Cardiac septum (tissue), 1 donor: ENCODE results near the gene SH3GL3. TPM values are rescaled to one million over a fixed set of nuclear protein-coding genes. Genes with fewer than 3 reads are reported as not detected.

ENCODE experiments used
- DNase-seq: peaks from one replicate; pipeline ENCODE4 v3.0.0-alpha.2; 2020; ENCODE audit warnings: low spot score
- intact Hi-C: fragments of 100-400 bp; cut with DNase I; formaldehyde crosslinking; loops from one replicate; pipeline ENCODE4 v1.14.0; 2022
- long read RNA-seq: library from polyadenylated mRNA; unstranded; transcript quantifications from one replicate; pipeline ENCODE4 v2.0.0, GENCODE V29; 2021
- total RNA-seq: library from RNA; stranded (reverse); fragmentation: NEBNext Ultra II Directional; extraction: Animal tissue kit (Norgen Biotek cat#: 25700); gene quantifications from one replicate; pipeline ENCODE4 v1.2.1, GENCODE V29; 2021
- donor health status: DM: no; HTN: no; CAD: no.

Gene SH3GL3, protein sequence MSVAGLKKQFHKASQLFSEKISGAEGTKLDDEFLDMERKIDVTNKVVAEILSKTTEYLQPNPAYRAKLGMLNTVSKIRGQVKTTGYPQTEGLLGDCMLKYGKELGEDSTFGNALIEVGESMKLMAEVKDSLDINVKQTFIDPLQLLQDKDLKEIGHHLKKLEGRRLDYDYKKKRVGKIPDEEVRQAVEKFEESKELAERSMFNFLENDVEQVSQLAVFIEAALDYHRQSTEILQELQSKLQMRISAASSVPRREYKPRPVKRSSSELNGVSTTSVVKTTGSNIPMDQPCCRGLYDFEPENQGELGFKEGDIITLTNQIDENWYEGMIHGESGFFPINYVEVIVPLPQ
- total RNA-seq = not detected
- long read RNA-seq = 0 reads

DNA sequence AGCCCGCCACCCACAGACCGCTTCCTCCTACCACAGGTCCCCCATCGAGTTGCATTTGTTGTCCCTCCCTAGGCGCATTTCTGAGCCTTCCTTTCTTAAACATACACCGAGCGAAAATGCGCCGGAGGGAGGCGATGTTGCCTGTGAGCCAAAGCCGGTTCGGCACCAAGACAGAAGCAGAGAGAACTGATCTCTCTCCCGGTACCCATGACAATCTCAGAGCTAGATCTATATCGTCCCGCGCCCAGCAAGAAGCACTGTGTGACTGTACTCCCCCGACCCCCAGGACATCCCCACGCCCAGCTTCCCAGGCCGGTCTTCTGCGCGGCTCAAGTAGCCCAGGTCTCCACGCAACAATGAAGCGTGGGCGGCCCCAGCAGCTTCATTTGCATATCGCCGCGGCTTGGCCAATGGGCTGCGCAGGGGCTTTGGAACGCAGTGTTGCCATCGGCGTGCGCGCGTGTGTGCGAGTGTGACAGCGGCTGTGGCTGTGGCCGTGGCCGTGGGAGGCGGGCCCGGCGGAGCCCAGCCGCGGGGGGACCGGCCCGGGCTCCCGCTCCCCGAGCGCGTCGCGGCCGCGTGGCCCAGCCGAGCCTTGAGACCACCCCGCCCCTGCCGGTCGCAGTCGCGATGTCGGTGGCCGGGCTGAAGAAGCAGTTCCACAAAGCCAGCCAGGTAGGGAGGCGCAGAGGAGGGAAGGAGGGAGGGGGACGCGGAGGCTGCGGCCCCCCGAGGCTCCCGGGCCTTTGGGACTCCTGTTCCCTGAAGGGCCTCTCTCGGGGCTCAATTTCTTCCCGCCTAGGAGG lies at the start of gene SH3GL3:
SH3GL3 (plus strand) TSS at position 438 of the 806 bp plus-strand sequence; CDS start at position 631, 193 bp downstream.
- intact Hi-C loops = no loop called here

DNA sequence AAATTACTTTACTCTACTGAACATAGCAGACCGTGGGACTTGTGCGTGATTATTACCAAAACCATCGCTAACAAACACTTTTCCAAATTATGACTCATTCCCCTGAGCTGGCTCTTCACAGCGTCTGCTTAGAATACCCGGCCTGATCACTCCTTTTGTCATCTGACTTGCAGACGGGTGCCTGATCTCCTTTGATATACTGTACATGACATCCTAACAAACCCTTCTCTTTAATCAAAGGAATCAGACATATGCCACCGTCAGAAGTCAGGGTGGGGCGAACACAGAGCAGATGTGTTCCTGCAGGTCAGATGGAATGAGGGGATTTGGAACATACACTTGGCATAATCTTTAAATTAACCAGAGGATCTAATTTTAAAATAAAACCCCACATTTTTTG lies 48.5 kb upstream of the SH3GL3 start:
- intact Hi-C loops = no loop called here
- no peak for DNase-seq

More for the DNA sequence above, at the start of gene SH3GL3:
- peak; percentile 80 for DNase-seq

DNA sequence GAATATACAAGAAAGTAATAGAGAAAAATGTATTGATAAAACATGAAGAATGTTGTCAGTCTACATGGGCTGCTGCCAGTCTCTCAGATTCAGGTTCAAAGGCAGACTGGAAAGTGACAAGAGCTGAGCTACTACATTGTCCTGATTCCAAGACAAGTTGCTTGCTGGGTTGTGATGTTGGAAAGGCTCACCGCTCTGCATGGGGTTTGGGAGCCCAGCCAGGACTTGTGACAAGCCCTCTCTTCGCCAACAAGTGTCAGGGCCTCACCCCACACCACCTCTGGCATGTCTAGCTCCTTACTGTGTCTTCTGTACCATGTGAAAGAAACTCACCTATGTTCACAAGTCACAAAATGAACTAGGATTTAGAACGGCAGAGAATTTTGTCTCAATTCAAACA lies 43.0 kb upstream of the SH3GL3 start:
- DNase-seq = no peak
- intact Hi-C loops = no loop called here

DNA sequence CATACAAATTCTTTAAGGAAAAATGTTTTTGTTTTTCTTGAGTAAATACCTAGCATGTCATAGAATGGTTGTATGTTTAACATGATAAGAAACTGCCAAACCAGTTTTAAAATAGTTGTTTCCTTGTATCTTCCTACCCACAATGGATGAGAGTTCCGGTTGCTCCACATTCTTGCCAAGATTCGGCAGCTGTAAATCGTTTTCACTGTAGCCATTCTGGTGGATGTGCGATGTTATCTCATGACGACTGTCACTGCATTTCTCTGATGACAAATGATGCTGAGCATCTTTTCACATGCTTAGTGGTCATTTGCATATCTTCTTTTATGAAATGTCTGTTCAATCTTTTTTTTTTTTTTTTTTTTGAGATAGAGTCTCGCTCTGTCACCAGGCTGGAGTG lies 36.6 kb upstream of the SH3GL3 start:
- DNase-seq = no peak
- intact Hi-C loops = no loop called here

DNA sequence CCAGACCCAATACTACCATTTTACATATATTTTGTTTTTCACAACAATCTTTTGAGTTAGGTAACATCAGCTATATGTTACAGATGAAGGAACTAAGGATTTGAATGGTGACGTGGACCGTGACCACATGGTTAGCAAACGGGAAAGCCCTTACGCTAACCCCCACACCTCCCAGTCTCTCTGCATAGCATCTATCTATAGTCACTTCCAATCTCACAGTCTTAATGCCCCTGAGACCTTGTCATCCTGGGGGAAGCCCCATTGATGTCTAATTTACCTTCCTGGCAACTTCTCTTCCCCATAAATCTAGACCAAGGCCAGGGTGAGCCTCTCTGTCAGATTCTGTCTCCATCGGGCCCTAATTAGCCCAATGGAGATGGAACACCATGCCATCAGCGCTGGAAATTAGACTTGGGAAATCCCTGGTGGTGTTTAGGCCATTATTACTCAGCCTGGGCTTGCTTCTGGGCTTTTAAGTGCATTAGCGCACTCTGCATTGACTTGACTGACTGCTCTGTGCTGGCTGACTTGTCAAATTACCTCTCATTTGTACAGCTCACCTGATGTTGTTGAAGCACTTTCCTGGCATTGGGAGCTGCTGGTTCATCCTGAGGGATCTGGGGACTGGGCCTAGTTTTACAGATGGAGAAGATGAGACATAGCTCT lies 34.0 kb upstream of the SH3GL3 start:
- intact Hi-C loops = no loop called here
- DNase-seq = no peak

DNA sequence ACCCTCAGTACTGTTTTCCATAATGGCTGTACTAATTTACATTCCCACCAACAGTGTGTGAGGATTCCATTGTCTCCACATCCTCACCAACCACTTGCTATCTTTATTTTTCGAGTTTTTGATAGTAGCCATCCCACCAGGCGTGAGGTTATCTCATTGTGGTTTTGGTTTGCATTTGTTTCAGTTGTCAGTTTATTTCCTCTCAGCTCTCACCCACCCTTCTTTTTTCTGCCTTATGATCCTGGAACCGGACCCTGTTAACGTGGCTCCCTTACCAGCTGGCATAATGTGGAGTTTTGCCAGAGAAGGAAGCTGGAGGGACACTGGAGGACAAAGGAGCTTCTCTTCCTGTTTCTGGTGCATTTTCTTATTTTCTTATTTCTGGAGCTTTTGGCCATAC lies 25.1 kb upstream of the SH3GL3 start:
- intact Hi-C loops = no loop called here
- no peak for DNase-seq

DNA sequence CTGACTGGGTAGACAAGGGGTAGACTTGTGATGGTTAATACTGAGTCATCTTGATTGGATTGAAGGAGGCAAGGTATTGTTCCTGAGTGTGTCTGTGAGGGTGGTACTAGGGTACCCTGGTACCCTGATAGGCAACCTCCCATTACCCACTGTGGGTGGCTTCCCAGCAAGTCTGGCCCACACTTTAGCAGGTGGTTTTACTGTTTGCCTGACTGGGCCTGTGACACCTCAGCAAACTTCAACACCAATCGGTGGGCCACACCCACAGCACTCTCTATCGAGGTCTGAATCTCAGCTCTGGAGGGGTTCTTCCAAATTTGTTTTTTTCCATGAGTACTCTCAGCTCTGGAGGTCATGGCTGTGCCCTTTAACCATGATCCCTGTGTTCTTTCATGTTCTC lies 24.6 kb upstream of the SH3GL3 start:
- no peak for DNase-seq
- intact Hi-C loops = no loop called here

DNA sequence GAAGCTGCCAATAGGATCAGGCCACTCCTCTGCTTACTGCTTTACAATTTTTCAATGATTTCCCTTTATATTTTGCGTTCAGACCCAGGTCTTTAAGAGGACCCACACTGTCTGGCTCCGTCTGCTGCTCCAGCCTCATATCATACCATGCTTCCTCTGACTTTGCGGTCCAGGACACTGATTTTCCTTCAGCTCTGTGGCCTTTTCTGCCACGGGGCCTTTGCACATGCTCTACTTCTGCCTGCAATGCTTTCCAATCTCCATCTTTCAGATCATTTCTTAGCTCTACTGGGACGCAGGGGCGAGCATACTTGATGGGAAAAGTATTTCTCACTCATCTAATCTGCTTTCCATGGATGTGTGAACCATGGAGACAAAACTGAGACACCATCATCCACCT lies 23.0 kb upstream of the SH3GL3 start:
- intact Hi-C loops = no loop called here
- no peak for DNase-seq

DNA sequence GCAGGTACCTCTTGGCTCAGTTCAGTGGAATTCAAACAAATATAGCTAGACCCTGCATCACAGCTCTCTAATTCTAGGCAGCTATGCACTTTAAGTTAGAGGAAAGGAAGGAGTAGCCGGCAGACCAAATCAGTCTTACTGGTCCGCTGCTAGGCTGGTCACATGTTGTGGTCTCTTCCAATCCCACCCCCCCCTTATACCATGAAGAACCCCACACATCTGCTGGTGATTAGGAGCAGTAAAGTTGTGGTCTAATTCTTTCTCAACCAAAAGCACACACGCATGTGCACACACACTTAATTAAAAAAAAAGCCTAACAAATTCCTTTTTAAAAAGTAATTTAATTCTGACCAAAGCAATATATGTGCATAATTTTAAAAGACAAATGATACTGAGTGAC lies 16.7 kb upstream of the SH3GL3 start:
- DNase-seq = no peak
- intact Hi-C loops = no loop called here

DNA sequence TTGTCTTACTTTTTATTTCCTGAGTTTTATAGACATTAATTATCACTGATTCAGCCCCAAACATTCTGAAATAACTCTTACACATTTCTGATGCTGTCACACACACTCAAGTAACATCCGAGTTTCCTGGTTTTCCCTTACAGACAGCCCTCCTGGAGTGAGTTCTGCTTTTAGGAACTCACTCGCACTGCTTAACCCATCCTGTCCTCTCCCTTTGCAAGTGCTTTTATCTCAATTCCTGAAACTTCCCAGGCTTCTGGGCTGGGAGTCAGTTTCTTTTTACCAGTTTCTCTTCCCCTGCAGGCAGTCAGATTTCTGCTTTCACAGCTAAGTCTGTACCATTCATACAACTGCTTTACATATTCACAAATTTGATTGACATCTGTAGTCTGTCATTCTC lies 15.6 kb upstream of the SH3GL3 start:
- DNase-seq = no peak
- intact Hi-C loops = no loop called here

DNA sequence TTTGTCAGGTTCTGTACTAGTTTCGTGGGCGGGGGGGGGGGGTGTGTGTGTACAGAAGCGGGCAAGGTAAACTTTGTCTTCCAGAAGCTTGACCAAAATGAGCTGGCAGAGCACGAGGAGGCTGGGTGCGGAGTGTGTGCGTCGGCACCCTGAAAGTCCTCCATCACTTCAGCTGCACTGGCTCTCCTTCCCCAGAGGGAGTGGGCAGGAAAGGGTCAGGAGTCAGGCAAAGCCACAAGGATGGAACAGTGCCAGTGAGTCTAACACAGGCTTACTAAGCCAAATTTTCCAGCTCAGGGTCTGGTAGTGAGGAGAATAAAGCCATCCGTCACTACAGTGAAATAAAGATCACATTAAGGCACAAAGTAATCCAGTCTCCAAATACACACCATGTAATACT lies 11.9 kb upstream of the SH3GL3 start:
- DNase-seq = no peak
- intact Hi-C loops = loop anchor here (5.0 kb wide), 2 partner anchors 122 to 188 kb away; no protein-coding TSS in a partner anchor

DNA sequence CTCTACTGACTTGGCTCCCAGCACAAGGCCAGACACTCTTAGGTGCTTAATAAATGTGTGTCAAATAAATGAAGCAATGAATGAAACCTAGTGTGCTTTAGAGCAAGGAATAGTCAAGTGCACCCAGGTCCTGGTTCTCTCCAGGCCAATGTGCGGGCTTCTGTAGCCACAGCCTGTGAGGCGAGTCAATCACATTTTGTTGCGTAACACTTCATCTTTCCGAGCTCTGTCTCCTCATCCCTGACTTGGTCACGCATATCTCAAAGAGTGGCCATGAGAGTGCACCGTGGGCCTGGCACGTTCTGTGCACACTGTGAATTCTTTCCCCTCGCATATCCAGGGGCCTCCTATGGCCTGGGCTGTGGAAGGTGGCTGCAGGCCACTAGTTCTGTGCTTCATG lies 11.4 kb upstream of the SH3GL3 start:
- intact Hi-C loops = loop anchor here (5.0 kb wide), 2 partner anchors 122 to 188 kb away; no protein-coding TSS in a partner anchor
- no peak for DNase-seq

DNA sequence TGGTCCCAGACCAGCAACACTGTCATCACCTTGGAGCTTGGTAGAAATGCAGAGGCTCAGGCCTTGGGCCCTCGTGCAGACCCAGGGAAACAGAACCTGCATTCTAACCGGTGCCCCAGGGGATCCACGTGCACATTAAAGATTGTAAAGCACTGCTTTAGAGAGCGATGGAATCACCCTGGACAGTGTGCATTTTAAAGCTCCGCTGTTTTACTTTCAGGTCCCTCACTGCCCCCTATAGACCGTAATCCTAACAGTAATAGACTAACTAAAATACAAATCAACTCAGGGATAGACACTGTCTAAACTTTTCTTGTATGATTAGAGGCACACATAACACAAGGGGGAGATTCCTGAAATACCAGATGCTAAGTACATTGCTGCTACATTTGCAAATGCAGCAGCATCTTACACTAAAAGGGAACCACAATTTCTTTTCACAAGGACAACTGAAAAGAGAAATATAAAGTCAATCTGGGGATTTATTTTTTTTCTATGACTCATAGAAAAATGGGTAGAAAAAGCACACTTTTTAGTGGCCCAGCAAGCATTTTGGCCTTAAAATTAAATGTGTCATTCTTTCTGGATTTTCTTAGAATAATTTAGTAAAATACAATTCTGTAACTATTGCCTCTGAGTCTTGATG lies 10.5 kb upstream of the SH3GL3 start:
- intact Hi-C loops = loop anchor here (5.0 kb wide), 2 partner anchors 121 to 189 kb away; no protein-coding TSS in a partner anchor
- no peak for DNase-seq

DNA sequence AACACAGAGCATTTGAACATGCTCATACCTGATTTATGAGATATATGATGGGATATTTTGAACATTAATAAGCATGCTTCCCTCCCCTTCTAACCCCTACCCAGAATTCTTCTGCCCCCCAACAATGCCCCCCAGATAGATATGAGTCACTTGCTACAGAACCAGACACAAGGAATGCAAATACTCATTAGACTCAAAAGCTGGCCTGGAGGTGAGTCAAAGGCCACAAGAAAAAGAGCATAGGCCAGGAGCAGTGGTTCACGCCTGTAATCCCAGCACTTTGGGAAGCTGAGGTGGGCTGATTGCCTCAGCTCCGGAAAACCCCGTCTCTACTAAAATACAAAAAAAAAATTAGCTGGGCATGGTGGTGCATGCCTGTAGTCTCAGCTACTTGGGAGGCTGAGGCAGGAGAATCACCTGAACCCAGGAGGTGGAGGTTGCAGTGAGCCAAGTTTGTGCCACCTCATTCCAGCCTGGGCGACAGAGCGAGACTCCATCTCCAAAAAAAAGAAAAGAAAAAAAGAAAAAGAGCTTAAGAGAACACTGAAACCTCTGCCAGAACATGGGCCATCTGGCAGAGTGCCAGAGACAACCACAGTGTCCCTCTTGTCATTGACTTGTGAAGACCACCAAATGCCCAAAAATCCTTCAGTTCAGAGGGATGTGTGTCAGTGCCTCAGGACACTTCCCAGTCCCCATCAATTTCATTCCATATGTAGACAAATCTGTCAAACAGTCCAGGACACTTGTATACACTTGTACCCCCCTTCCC lies 3.9 kb upstream of the SH3GL3 start:
- intact Hi-C loops = no loop called here
- no peak for DNase-seq

DNA sequence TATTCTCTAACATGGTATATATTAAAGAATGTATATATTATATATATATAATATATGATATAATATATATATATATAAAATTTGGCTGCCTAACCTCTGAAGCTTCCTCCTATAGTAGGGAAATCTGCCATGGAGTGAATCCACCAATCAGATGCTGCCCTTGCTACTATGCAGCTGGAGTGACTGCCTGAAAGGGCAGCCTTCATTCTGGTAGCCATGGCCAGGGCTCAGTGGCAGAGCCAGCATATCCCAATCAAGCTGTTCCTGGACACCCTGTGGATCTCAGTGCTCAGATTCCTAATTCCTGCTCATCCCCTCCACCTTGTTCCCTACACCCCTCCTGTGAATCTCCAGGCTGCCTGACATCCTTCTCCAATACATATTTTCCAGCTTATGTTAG lies 2.2 kb upstream of the SH3GL3 start:
- intact Hi-C loops = no loop called here
- no peak for DNase-seq

DNA sequence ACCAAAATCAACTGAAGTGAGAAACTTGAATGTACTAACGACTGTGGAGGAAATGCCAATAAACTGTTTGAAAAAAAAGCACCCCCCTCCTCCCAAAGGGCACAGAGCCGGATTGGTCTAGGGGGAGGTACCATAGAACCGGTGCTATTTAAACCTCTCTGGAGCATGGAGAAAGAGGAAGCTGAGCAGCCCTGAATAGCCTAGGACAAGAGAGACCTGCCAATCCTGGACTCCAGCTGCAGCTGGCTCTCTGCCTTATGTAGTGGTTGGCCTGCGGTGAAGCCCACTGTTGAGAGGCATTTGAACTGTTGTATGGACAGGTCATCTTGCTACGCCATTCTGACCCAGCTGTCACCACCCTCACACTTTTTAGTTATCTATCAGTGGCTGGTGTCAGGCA lies 1.5 kb upstream of the SH3GL3 start:
- DNase-seq = no peak
- intact Hi-C loops = no loop called here

DNA sequence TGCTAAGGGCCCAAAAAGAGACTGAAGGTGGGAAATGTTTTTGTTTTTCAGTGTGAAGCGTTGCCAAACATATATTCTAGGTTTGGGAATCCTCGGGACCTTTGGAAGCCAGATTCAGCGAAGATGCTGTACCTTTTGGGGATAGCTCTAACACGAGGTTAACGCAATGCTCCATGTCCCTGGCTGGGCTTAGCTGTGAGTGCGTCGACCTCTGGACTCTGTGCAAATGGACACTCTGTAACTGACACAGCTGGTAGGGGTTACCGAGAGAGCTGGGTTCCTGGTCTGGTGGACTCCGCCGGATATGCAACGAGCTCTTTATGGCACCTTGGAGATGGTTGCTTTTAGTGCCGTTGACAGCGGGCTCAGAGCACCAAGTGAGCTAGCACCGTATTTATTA lies 724 bp upstream of the SH3GL3 start:
- intact Hi-C loops = no loop called here

DNA sequence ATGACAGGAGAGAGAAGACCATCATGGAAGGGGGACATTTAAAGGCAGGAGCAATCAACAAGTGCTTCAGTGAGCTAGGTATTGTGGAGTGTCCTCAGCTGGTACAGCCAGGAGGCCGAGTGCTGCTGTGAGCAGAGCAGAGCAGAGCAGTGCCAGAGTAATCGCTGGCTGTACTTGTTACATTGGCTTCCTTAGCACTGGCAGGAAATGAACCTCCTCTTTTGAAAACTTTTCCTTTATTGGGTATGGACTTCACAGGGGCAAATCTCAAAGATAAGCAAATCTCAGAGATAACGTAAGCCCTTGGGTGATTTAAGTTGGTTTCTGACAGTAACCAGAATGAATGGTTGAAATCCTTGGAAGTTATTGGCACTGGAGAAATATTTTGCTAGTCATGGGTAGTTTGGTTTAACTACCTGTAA lies 2.1 kb downstream of the SH3GL3 start:
- no peak for DNase-seq
- intact Hi-C loops = no loop called here

More for the DNA sequence above, 724 bp upstream of the SH3GL3 start:
- DNase-seq = no peak

DNA sequence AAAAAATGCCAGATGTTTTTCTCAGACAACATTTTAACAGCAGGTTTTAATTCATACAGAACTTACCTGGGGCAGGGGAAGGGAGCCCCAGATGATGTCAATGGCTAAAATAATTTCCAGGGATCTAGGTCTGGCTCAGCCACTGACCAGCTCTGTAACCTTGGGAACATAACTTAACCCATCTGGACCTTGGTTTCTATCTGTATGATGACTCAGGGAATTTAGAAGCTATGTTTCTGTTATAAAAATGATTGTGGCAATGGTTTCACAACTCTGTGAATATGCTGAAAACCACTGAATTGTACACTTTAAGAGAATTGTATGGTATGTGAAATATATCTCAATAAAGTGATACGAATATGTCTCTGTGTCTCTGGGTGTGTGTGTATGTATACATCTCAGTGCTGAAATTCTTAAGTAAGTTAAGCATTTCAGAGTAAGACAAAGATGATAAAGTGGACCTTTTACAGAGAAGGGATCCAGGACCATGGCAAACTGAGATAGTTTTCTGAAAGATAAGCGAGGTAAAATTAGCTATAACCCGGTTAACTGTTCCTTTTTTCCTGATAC lies 2.9 kb downstream of the SH3GL3 start:
- no peak for DNase-seq
- intact Hi-C loops = no loop called here
